Measurements from ENCODE around the gene VSTM2B. TPM values are rescaled to one million over a fixed set of nuclear protein-coding genes. Genes with fewer than 3 reads are reported as not detected.

The VSTM2B gene
- total and polyA plus RNA-seq, 10 donors, result not detected

DNA sequence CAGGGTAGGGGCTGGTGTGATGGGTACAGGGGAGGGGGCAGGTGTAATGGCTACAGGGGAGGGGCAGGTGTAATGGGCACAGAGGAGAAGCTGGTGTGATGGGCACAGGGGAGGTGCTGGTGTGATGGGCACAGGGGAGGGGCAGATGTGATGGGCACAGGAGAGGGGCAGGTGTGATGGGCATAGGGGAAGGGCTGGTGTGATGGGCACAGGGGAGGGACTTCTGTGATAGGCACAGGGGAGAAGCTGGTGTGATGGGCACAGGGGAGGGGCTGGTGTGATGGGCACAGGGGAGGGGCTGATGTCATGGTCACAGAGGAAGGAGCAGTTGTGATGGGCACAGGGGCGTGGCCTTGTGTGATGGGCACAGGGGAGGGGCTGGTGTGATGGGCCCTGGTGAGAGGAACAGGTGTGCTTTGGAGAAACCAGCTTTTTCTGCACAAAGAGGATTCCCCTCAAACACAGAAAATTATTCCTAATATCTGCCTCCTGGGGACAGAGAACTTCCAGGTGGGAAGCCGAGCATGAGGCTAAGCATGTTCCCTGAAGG lies 41.6 kb downstream of the VSTM2B start:
- H3K27me3 ChIP-seq (replicated peaks in 1 of 7), result peaks cover 0 to 77% (median 0%) of the 10 kb centered on the region in 7 donors
- WGBS, 5 donors, result 64 to 79% (median 73%) methylated on average over 2 of the region's 2 CpGs
- H3K9me3 ChIP-seq, result no peaks in the 10 kb centered on the region
- DNase-seq, result no peak
- intact Hi-C loops (cut with DNase I; ENCODE audit: low total_unique reads), result no loop called here
- no peaks in the 10 kb centered on the region for H3K36me3 ChIP-seq
- H3K27ac ChIP-seq, result no peak overlapping the region
- TF ChIP-seq, protein P1, sequence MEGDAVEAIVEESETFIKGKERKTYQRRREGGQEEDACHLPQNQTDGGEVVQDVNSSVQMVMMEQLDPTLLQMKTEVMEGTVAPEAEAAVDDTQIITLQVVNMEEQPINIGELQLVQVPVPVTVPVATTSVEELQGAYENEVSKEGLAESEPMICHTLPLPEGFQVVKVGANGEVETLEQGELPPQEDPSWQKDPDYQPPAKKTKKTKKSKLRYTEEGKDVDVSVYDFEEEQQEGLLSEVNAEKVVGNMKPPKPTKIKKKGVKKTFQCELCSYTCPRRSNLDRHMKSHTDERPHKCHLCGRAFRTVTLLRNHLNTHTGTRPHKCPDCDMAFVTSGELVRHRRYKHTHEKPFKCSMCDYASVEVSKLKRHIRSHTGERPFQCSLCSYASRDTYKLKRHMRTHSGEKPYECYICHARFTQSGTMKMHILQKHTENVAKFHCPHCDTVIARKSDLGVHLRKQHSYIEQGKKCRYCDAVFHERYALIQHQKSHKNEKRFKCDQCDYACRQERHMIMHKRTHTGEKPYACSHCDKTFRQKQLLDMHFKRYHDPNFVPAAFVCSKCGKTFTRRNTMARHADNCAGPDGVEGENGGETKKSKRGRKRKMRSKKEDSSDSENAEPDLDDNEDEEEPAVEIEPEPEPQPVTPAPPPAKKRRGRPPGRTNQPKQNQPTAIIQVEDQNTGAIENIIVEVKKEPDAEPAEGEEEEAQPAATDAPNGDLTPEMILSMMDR (IDR thresholded peaks at IDR 0.05 in 8 of 11, conservative IDR thresholded peaks at IDR 0.05 in 3 of 11), result no peak
- TF ChIP-seq POLR2A (IDR thresholded peaks at IDR 0.05) (no peak), POLR2AphosphoS5 (IDR thresholded peaks at IDR 0.05) (no peak)
- no peak overlapping the region for H3K4me3 ChIP-seq
- H3K4me1 ChIP-seq, result no peaks in the 10 kb centered on the region

GRCh38 chr19:29568036-29569025 lies 42.5 kb downstream of the VSTM2B start:
- Histone ChIP-seq H3K9me3 (no peaks in the 10 kb centered on the region), H3K4me3 (no peak overlapping the region), H3K36me3 (no peaks in the 10 kb centered on the region), H3K4me1 (no peaks in the 10 kb centered on the region), H3K27me3 (replicated peaks in 1 of 7) (peaks cover 0 to 78% (median 0%) of the 10 kb centered on the region in 7 donors), H3K27ac (no peak overlapping the region)
- WGBS, 5 donors, result 71 to 80% (median 74%) methylated on average over 21 to 22 of the region's 22 CpGs
- intact Hi-C loops (cut with DNase I; ENCODE audit: low total_unique reads), result no loop called here
- TF ChIP-seq, protein P1 (IDR thresholded peaks at IDR 0.05 in 8 of 11, conservative IDR thresholded peaks at IDR 0.05 in 3 of 11), result no peak
- no peak for TF ChIP-seq POLR2AphosphoS5 (IDR thresholded peaks at IDR 0.05)
- no peak for TF ChIP-seq POLR2A (IDR thresholded peaks at IDR 0.05)
- DNase-seq, result no peak

DNA sequence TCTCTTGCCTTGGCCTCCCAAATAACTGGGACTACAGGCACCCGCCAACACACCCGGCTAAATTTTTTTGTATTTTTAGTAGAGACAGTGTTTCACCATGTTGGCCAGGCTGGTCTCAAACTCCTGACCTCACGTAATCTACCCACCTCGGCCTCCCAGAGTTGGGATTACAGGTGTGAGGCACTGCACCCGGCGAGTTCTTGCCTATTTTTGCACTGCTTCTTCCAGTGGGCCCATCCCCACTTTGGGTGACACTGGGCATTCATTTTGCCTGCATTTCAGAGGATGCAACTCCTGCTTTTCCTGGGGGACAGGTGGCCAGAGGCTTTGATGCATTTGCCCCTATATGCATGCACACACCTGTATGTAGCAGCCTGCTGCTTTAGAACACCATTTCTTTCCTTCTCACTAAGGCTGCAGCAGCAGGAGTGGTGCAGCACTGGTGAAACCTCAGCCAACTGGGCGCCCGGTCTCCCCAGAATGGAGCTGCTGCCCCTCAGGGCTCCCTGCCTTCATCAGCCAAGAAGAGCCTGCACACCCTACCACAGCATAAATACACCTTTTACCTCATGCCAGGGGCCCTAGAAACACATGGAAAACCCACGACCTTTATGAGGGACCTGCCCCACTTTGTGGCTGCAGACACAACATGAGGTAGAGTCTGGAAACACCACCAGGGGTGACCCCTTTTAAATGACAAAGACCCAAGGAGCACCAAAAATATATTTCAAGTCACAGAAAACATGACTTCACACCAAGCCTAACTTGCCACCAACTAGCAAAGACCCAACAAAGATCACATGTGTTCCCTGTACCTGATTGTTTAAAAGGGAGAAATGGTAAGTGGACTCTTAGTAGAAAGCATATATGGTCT lies 43.5 kb downstream of the VSTM2B start:
- TF ChIP-seq, protein P1 (IDR thresholded peaks at IDR 0.05 in 8 of 11, conservative IDR thresholded peaks at IDR 0.05 in 3 of 11), result no peak
- TF ChIP-seq POLR2AphosphoS5 (IDR thresholded peaks at IDR 0.05), result no peak
- TF ChIP-seq POLR2A (IDR thresholded peaks at IDR 0.05), result no peak
- Histone ChIP-seq H3K4me3 (no peak overlapping the region), H3K4me1 (no peaks in the 10 kb centered on the region), H3K27me3 (replicated peaks in 1 of 7) (peaks cover 0 to 80% (median 3%) of the 10 kb centered on the region in 7 donors), H3K27ac (no peak overlapping the region), H3K36me3 (no peaks in the 10 kb centered on the region), H3K9me3 (no peaks in the 10 kb centered on the region)
- no peak for DNase-seq
- 73 to 83% (median 77%) methylated on average over 7 to 9 of the region's 9 CpGs for WGBS, 5 donors
- intact Hi-C loops (cut with DNase I; ENCODE audit: low total_unique reads), result no loop called here

Data from spleen (tissue), 11 donors.